ENCODE results near the gene KIF1A. TPM values are rescaled to one million over a fixed set of nuclear protein-coding genes. Genes with fewer than 3 reads are reported as not detected.
A peak's percentile ranks its signal among the peaks of the same experiment; 100 is the strongest.

KIF1A gene
- total and polyA plus RNA-seq, 2 of the 13 experiments (the other 11 are each of a cell fraction or from before 2014, with no cell fraction given): 0.01 TPM; not detected in 1

- no peak for ATAC-seq
- H3K4me2 ChIP-seq (ENCODE audit: low read depth, low read length): peak overlapping the region; percentile 72
- 93% methylated on average over 15 of the region's 25 CpGs for WGBS (ENCODE audit: low lambda C conversion rate)
- TF ChIP-seq RBM39 (IDR thresholded peaks at IDR 0.05; ENCODE audit: low read depth, low read length, poor library complexity, severe bottlenecking) (peak; percentile 25), IRF1 (CRISPR knock-in tag; IDR thresholded peaks at IDR 0.05; ENCODE audit: low read depth) (no peak), ZSCAN31 (CRISPR knock-in tag; IDR thresholded peaks at IDR 0.05; ENCODE audit: low read depth) (no peak), ZBTB26 (CRISPR knock-in tag; IDR thresholded peaks at IDR 0.05; ENCODE audit: borderline replicate concordance) (0 out of 2 replicates have a peak, but pooled peaks have one; percentile 35), SMAD9 (CRISPR knock-in tag; IDR thresholded peaks at IDR 0.05) (no peak), PHB2 (IDR thresholded peaks at IDR 0.05; ENCODE audit: partially characterized antibody) (no peak), ZNF768 (CRISPR knock-in tag; IDR thresholded peaks at IDR 0.05) (peak; percentile 23; the same call in 1 of the 2 replicates), RFX3 (CRISPR knock-in tag; IDR thresholded peaks at IDR 0.05) (no peak), ZNF12 (CRISPR knock-in tag; IDR thresholded peaks at IDR 0.05) (no peak), TRIM24 (CRISPR knock-in tag; IDR thresholded peaks at IDR 0.05) (no peak), ZNF414 (CRISPR knock-in tag; IDR thresholded peaks at IDR 0.05) (0 out of 2 replicates have a peak, but pooled peaks have one; percentile 63), GZF1 (CRISPR knock-in tag; IDR thresholded peaks at IDR 0.05) (no peak), MXD1 (CRISPR knock-in tag; IDR thresholded peaks at IDR 0.05) (0 out of 2 replicates have a peak, but pooled peaks have one; percentile 17), ZNF296 (CRISPR knock-in tag; conservative IDR thresholded peaks at IDR 0.05) (0 out of 2 replicates have a peak, but pooled peaks have one; percentile 27), CC2D1A (CRISPR knock-in tag; IDR thresholded peaks at IDR 0.05) (no peak), ZNF441 (CRISPR knock-in tag; IDR thresholded peaks at IDR 0.05; ENCODE audit: borderline replicate concordance) (no peak), ZNF720 (CRISPR knock-in tag; IDR thresholded peaks at IDR 0.05) (0 out of 2 replicates have a peak, but pooled peaks have one; percentile 24), ZBTB39 (CRISPR knock-in tag; IDR thresholded peaks at IDR 0.05) (0 out of 2 replicates have a peak, but pooled peaks have one; percentile 50)
Observed at GRCh38 chr2:240869109-240869955, 49.3 kb upstream of the KIF1A start.

More at GRCh38 chr2:240869109-240869955, 49.3 kb upstream of the KIF1A start:
- no peak overlapping the region for H2AFZ ChIP-seq (ENCODE audit: low read length)
- ChIA-PET CTCF (ENCODE audit: low intra/inter-chr PET ratio, low total read pairs) (no interaction called here), POLR2A (interaction anchor here (1.3 to 3.4 kb wide), 5 partner anchors 7 to 45 kb away, joined by 4 to 49 read pairs (median 5); no protein-coding TSS in a partner anchor)
- no peaks in the 10 kb centered on the region for H4K20me1 ChIP-seq (ENCODE audit: insufficient read depth, low read length)
- in situ Hi-C loops (cut with HindIII; ENCODE audit: extremely low pct_ligation_motif_present, low pct_unique_long_range_greater_than_20kb): loop anchor here (25.0 kb wide), 1 partner anchor 768 kb away; the partner anchor contains the start of genes ATG4B and THAP4
- H3K9ac ChIP-seq (ENCODE audit: insufficient read depth, low read depth, low read length): peak overlapping the region; percentile 58
- no peaks in the 10 kb centered on the region for H3K9me3 ChIP-seq (ENCODE audit: low read length)
- H3K79me2 ChIP-seq (ENCODE audit: insufficient read depth, low read length): no peaks in the 10 kb centered on the region
- no peaks in the 10 kb centered on the region for H3K27me3 ChIP-seq (ENCODE audit: control insufficient read depth in 1 of 2, insufficient read depth in 2 of 2, low read length in 2 of 2)
- H3K27ac ChIP-seq (ENCODE audit: extremely low read length, insufficient read depth, low read length): peak overlapping the region; percentile 89
- BruUV-seq (replicated peaks): TSS peak; percentile 46
- peak overlapping the region in 2 of 3 experiments; percentile 3 to 52; a peak in 1 of 6 replicates for H3K4me3 ChIP-seq (replicated peaks in 1 of 3; ENCODE audit: insufficient read depth in 1 of 3, low read depth in 2 of 3, low read length in 3 of 3)
- H3K4me1 ChIP-seq (ENCODE audit: insufficient read depth, low read length): peaks cover 98% of the 10 kb centered on the region
- intact Hi-C loops (cut with micrococcal nuclease; ENCODE audit: unreplicated experiment): no loop called here
- DNase-seq (ENCODE audit: low spot score) (no peak), FAIRE-seq (no peak)
- no peaks in the 10 kb centered on the region for H3K36me3 ChIP-seq (replicated peaks in 1 of 2; ENCODE audit: control insufficient read depth in 1 of 2, insufficient read depth in 2 of 2, low read length in 2 of 2)
